Epithelial cell of prostate (primary cell): ENCODE data around the gene IL34.
"Not testable (repeated sequence)": the region's sequence is repeated elsewhere in the genome, so short reads cannot be mapped to it uniquely, and the experiment has no call there.

Experiments
- DNase-seq: peaks from one replicate; pipeline ENCODE4 v3.0.0-alpha.2; 2011; ENCODE audit warnings: low read depth, low spot score
- H3K27ac ChIP-seq: fragments of 450-650 bp; 2 replicates; pipeline ENCODE4 v1.5.1; 2017; ENCODE audit warnings: mild to moderate bottlenecking

The IL34 gene

DNA sequence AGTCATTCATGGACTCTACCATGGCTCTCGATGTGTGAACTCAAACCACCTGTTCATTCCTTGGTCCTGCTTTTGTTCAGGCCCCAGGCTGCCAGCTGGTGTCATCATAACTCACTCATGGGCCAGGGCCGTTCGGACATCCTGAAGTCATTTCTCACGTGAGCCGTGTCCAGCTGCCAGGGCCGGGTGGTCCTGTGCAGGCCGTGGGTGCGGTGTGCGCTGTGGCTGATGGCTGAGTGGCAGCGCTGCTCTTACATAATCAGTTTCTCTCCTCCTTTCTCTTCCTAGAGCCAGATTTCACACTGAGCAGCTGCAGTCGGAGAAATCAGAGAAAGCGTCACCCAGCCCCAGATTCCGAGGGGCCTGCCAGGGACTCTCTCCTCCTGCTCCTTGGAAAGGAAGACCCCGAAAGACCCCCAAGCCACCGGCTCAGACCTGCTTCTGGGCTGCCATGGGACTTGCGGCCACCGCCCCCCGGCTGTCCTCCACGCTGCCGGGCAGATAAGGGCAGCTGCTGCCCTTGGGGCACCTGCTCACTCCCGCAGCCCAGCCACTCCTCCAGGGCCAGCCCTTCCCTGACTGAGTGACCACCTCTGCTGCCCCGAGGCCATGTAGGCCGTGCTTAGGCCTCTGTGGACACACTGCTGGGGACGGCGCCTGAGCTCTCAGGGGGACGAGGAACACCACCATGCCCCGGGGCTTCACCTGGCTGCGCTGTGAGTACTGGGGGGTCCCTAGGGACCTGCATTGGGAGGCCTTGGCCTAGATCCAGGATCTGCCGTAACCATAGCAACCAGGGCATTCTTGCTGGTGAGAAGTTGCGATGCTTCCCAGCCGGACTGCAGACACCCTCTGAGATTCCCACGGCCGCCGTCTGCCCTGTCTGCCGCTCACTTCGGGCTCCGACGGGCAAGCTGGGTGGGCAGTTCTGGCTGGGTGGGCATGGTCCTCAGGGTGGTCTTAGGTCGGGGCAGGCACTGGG, at the start of gene IL34:
Gene IL34 (plus strand): TSS at position 300 of the 982 bp plus-strand sequence. CDS start 389 bp downstream, at position 689.
- H3K27ac ChIP-seq: no peak within 1 kb of the TSS
- DNase-seq: no peak

DNA sequence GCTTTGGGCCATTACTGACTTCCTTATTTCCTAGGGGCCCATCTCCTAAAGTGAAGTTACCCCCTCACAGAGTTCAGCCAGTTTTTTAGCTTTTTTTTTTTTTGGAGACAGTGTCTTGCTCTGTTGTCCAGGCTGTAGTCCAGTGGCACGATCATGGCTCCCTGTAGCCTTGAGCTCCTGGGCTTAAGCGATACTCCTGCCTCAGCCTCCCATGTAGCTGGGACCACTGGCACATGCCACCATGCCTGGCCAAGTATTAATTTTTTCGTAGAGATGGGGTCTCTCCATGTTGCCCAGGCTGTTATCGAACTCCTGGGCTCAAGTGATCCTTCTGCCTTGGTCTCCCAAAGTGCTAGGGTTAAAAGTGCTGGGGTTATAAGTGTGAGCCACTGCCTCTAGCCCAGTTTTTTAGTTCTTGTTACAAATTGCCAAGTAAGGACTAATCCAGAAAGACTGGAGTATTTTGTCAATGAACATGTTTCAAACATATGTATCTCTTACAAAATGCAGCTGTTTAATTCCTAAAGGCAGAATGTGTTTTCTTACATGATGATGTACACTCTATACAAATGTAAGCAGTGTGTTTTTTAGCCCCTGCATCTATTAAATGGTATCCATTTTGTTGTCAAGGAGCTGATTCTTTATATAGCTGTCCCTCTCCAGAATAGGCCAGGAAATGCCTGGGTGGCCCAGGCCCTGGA, 49.1 kb upstream of the IL34 start:
- H3K27ac ChIP-seq: no peak overlapping the region
- DNase-seq: no peak

DNA sequence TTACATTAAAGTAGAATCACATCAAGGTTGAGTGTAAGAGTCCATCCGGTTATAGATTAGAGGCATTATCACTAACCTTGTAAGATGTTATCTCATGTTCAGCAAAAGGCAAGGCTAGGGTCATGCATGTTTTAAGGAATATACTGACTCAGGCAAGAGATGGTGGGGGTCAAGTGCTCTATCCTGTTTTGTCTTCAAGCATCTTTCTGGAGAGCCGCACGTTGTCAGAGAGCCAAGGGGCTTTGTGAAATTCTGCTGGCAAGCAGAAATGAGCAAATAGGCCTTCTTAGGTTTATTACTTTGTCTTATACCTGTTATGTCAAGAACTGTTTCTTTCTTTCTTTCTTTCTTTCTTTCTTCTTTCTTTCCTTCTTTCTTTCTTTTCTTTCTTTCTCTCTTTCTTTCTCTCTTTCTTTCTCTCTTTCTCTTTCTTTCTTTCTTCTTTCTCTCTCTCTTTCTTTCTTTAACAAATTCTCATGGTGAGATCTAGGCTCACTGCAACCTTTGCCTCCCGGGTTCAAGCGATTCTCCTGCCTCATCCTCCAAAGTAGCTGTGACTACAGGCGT, 47.3 kb upstream of the IL34 start:
- no peak overlapping the region for H3K27ac ChIP-seq
- no peak for DNase-seq

DNA sequence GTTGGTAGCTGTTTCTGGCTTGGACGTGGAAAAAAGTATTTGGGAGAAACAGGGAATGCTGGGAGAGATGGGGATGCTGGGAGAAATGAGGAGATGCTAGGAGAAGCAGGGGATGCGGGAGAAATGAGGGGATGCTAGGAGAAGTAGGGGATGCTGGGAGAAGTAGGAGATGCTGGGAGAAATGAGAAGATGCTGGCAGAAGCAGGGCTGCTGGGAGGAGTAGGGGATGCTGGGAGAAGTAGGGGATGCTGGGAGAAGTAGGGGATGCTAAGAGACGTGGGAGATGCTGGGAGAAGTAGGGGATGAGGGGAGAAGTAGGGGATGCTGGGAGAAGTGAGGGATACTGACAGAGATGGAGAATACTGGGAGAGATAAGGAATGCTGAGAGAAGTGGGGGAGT, 45.6 kb upstream of the IL34 start:
- no peak overlapping the region for H3K27ac ChIP-seq
- DNase-seq: no peak

DNA sequence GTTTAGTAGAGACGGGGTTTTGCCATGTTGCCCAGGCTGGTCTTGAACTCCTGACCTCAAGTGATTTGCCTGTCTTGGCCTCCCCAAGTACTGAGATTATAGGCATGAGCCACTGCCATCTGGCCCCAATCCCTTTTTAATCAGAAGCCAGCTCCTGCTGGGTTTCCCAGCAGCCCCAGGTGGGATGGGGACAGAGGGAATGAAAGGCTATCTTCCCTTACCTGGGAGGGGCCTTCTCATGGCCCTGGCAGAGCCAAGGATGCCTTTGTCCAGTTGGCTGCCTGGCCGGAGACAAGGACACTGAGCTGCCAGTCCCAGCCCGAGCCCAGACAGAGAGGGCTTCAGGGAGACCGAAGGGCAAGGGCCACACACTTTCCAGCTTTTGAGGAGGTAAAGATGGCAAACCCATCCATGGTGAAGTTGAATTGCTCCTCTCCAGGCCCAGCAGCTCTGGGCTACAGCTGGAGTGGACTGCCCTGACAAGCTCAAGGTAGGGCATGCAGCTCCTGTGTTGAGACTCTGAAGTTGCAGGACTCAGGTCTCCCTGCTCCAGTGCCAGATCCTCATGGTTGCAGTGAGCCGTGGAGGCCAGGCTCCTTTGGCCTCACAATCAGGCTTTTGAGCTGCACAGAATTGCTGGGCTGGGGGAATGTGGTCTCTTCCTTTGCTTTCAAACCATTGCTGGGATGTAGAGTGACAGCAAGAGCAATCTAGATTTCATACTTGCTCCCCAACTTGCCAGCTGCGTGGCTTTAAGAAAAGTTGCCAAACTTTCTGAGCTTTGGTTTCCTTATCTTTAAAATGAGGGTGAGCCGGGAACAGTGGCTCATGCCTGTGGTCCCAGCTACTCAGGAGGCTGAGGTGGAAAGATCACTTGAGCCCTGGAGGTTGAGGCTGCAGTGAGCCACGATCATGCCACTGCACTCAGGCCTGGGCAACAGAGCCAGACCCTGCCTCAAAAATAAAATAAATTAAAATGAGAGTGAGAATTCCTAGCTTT, 44.5 kb upstream of the IL34 start:
- no peak overlapping the region for H3K27ac ChIP-seq
- DNase-seq: no peak

DNA sequence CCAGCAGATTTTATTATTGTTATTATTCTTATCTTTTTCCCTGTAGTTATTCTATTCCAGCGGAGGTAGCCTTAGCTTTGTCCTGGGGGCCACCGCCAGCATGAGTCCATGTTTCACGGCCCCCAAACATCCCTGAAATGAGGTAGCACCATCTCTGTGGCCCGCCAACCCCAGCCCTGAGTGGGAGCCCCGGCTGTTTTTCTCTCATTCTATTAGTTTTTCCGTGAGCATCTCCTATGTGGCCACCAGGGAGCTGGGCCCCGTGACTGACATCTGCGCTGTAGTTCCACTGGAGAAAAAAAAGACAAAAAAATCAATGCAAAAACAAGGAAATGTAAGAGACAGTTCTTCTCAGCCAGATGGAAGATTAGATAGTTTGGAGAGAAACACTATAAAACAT, 43.5 kb upstream of the IL34 start:
- no peak for DNase-seq
- H3K27ac ChIP-seq: no peak overlapping the region

DNA sequence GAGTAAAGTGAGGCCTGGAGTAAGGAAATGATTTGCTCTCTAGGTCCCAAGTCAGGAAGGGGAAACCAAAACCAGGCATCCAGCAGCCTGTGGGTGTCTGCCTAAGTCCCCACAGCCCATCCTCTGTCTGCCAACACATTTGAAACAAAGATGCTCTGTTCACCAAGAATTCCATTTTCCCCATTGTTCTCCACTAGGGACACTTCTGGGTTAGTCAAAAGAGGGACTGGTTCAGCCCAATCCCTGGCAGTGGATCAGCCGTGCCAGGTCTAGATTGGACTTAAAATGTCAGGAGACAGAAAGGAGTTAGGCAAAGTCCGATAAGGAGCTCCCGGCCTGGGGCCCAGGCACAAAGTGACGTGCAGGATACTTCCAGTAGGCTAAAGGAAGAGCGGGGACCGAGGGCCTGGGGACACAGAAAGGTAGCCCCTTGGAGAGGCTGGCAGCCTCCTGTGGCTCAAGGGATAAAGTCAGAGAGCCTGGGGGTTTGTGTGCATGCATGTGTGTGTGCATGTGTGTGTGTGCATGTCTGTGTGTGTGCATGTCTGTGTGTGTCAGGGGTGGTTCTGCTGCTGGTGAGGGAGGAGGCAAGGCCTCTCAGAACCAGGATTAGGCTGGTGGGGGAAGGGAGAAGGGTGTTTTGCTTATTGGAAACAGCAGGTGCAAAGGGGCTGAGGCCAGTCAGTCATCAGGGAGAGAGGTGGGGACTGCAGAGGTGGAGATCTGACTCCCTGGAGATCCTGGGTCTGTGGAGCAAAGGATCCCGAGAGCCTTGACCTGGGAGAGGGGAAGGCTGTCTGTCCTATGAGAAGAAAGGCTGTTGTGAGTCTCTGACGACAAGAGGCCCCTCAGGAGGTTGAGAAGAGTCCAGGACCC, 41.7 kb upstream of the IL34 start:
- H3K27ac ChIP-seq: no peak overlapping the region
- no peak for DNase-seq

DNA sequence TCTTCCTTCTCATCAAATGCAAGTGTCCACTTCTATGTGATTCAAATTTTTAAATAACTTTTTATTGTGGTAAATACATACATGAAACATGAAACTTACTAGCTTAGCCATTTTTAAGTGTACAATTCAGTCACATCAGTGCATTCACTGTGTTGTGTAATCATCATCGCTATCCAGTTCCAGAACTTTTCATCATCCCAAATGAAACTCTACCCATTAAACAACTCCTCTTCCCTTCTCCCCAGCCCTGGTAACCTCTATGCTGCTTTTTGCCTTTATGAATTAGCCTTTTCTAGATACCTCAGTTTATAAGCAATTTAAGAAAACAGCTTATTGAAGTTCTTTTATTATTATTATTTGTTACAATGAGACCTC, 41.1 kb upstream of the IL34 start:
- DNase-seq: no peak
- no peak overlapping the region for H3K27ac ChIP-seq

DNA sequence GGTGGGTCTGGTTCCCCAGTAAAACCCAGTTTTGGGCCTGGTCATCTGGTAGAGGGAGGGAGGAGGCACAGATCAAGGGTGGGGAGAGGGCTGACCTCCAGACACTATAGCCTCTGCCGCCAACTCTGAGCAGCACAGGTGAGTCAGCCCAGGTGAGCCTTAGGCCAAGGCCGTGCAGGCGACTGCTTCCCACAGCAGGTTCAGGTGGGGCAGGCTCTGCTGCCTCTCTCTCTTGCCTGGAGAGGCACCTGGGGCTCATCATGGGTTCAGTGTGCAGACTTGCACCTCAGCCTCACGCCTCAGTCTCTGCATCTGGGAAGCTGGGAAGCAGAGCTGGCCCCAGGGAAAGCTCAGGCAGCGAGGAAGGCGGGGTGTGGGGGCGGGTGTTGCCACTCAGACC, 37.8 kb upstream of the IL34 start:
- no peak overlapping the region for H3K27ac ChIP-seq
- no peak for DNase-seq

DNA sequence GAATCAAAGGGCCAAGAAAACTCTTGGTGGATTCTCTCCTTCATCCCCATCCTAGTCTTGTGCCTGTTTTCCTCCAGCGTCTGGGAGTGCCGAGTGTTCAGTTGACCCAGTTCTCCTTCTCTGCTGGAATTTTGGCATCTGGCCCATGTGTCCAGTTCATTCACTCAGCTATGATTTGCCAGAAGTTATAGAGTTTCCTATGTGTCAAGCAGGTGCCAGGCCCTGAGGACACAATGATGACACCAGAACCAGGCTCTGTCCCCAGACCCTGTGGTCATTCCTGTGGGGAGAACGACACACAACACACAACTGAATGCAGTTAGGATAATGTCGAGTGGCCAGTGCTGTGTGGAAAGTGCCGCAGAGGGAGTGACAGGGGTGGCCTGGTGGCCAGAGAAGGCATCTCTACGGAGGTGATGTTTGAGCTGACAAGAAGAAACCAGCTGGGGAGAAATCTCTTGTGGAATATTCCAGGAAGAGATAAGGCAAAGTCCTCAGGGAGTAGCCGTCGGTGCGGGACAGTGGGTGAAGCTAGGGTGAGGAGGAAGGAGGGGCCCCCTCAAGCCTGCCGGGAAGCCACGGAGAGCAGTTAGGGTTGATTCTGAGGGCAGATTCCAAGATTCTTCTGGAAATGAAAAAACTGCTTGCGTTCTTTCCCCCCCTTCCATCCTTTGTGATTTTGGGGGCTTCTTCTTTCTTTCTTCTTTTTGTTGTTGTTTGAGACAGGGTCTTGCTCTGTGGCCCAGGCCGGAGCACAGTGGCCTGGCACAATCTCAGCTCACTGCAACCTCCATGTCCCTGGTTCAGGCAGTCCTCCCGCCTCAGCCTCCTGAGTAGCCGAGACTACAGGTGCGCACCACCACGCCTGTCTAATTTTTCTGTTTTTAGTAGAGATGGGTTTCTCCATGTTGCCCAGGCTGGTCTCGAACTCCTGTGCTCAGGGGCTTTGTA, 35.8 kb upstream of the IL34 start:
- DNase-seq: no peak
- no peak overlapping the region for H3K27ac ChIP-seq

DNA sequence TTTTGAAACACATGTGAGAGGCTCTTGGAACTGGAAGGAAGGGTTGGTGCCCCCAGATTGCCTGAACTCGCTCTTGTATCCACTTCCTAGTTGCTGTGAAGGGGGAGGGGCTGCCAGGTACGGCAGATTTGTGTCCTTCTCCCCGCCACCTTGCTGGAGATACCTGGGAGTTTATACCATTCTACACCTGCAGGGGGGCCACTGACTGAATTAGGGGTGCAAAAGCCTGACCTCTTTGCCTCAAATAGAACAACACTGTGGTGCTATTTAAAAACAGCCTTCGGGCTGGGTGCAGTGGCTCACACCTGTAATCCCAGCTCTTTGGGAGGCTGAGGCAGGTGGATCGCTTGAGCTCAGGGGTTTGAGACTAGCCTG, 35.1 kb upstream of the IL34 start:
- no peak for DNase-seq
- H3K27ac ChIP-seq: no peak overlapping the region

DNA sequence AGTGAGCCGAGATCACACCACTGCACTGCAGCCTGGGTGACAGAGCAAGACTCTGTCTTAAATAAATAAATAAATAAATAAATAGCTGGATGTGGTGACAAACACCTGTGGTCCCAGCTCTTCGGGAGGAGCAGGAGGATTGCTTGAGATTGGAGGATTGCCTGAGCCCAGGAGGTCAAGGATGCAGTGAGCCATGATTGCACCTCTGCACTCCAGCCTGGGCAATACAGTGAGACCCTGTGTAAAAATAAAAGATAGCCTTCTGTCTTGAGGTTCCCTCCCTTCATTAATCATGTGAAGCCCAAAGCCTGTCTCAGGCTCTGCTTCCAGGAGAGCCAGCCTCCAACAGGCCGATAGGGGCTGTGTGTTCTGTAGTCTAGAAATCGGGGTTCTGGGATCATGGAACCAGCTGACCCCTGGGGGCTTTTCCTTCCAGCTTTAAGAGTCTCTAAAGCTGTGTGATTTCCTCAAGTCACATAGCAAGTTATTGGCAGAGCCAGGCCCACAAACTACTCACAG, 34.5 kb upstream of the IL34 start:
- DNase-seq: no peak
- no peak overlapping the region for H3K27ac ChIP-seq

DNA sequence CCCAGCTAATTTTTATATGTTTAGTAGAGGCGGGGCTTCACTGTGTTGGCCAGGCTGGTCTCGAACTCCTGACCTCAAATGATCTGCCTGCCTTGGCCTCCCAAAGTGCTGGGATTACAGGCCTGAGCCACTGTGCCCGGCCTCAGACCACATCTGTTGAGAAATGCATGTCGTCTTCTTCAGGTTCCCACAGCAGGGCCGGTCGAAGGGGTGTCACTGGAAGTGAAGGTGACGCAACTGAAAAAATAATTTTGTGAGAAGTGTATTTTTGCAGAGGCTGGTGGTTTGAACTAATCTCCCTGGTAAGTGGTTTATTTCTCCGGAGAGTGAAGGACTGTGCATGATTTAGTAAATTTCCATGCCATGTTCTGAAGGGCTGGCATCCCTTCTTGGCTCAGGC, 33.4 kb upstream of the IL34 start:
- no peak overlapping the region for H3K27ac ChIP-seq
- DNase-seq: no peak

DNA sequence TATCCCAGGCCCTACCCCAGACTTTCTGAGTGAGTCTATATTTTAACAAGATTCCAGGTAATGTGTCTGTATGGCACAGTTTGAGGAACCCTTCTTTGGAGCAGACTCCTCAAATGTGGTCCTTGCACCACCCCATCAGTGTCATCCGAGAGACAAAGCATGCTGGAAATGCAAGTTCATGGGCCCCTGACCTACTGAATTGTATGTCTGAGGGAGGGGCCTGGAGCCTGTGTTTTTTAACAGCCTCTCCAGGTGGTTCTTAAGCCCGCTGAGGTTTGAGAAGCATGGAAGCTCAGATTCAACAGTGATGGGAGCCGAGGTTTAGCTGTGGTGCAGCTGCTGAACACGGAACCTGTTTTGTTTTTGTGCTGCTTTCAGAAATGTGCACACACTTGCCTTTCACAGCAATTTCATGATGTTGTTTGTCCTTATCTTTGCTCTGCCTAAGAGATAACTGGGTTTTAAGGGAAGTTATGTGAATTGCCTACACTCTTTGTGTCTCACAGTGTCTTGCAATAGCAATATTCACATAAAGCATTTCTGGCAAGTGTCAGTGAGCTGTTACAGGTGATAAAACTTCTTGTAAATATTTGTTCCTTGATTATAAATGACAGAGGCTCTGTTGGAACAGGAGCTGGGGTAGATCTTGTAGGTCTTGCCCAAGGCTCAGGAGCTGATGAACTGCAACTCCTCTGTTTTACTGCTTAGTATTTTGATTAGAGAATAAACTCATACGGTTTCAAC, 32.0 kb upstream of the IL34 start:
- no peak for DNase-seq
- H3K27ac ChIP-seq: no peak overlapping the region

DNA sequence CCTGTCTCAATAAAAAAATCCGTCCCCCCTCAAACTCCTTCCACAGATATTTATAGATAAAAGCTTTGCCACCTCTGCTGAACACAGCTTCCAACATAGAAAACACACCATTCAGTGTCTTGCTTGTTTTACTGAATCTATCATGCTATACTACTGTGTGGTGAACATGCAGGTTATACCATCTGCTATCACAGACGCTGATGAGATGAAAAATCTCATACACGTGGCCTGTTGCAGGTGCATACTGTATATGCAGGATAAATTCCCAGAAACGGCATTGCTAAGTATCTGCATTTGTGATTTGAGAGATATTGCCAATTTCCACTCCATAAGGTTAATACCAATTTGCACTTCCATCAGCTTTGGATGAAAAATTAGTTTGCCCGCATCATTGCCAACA, 30.4 kb upstream of the IL34 start:
- no peak overlapping the region for H3K27ac ChIP-seq
- no peak for DNase-seq

DNA sequence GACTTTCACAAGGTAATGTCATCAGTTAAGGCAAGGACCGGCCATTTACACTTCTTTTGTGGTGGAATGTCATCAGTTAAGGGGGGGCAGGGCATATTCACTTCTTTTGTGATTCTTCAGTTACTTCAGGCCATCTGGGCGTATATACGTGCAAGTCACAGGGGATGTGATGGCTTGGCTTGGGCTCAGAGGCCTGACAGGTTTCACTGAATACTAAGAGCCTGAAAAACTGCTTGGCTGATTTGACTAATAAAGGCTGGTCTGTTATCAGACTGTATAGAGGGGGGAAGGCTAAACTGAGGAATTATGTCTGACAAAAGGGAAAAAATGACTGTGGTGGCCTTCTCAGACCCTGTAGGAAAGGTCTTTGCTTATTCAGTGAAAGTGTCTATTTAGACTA, 24.5 kb upstream of the IL34 start:
- H3K27ac ChIP-seq, DNase-seq: not testable (repeated sequence)

DNA sequence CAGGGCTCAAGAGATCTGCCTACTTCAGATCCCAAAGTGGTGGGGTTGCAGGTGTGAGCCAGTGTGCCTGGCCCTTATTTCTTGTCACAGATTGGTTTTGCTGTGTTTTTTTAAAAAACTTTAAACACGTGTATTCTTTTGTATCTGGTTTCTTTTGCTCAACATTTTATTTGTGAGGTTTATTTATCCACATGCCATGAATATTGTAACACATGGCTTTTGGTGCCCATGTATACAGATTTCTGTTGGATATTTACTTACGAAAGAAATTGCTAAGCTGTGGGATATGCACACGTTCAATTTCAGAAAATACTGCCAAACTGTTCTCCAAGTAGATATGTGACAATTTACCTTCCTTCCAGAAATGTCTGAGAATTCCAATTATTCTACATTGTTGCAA, 18.7 kb upstream of the IL34 start:
- no peak overlapping the region for H3K27ac ChIP-seq
- DNase-seq: no peak
